KOPT-K1 (cell line): ENCODE measurements around the gene GRIK2.
"Not testable (repeated sequence)": the region's sequence is repeated elsewhere in the genome, so short reads cannot be mapped to it uniquely, and the experiment has no call there.

Experiments used
- H3K27ac ChIP-seq: fragments of 200-600 bp; sonication (generic); 2 replicates; pipeline ENCODE4 v1.5.1; 2016; ENCODE audit warnings: antibody characterized with exemption, mild to moderate bottlenecking, low read depth, low read length; ENCODE audit not compliant: poor library complexity, severe bottlenecking
- H3K36me3 ChIP-seq: fragments of 200-600 bp; sonication (generic); 2 replicates; pipeline ENCODE4 v1.5.1; 2017; ENCODE audit warnings: antibody characterized with exemption, mild to moderate bottlenecking, low read length, moderate library complexity; ENCODE audit not compliant: insufficient read depth
- H3K9me3 ChIP-seq: fragments of 200-600 bp; sonication (generic); 2 replicates; pipeline ENCODE4 v1.5.1; 2017; ENCODE audit warnings: antibody characterized with exemption, low read length, mild to moderate bottlenecking; ENCODE audit not compliant: insufficient read depth, poor library complexity, severe bottlenecking

The GRIK2 gene

DNA sequence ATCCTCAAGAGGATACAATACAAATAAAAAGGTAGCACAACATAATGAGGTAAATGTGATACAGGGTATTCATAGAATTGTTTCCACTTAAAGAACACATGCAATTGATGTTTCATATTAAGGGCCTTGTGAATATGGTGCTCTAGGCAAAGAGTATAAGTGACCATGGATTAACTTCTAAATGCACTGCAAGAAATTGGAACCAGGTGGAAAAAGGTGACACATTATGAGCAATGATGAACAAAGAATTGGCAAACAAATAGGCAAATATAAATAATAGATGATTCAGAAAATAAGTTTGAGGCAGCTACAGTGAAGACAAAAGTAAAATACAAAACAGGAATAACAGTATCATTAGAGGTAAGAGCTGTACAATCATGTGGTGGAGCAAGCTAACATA, 192.0 kb downstream of the GRIK2 start:
- no peaks in the 10 kb centered on the region for H3K9me3 ChIP-seq
- no peak overlapping the region for H3K27ac ChIP-seq
- H3K36me3 ChIP-seq, result no peaks in the 10 kb centered on the region

DNA sequence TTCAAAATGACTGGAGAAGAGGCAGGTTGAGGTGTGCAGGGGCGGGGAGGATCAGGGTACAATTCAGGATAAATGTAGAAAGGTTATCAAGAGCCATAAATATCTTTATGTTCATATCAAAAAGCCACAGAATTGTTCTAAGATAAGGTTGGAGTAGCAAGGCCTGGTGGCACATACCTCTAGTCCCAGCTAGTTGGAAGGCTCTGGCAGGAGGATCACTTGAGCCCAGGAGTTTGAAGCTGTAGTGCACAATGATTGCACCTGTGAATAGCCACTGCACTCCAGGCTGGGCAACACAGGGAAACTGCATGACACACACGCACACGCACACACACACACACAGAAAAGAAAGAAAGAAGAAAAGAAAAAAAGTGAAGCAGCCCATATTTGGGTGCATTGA, 194.8 kb downstream of the GRIK2 start:
- H3K36me3 ChIP-seq, result no peaks in the 10 kb centered on the region
- no peak overlapping the region for H3K27ac ChIP-seq
- no peaks in the 10 kb centered on the region for H3K9me3 ChIP-seq

DNA sequence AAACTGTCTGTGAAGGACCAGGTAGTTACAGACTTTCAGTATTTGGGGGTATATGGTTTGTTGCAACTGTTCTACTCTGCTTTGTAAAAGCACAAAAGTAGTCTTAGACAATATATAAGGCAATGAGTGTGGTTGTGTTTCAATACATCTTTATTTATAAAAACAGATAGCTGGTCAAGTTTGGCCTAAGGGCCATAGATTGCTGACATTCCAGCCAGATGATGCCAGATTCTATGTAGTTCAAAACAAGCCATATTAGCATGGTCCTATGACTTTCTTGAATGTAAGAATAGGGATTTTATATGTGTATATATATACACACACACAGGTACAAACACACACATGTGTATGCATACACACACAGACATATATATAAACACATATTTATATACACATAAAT, 201.8 kb downstream of the GRIK2 start:
- H3K9me3 ChIP-seq, result no peaks in the 10 kb centered on the region
- no peaks in the 10 kb centered on the region for H3K36me3 ChIP-seq
- H3K27ac ChIP-seq, result no peak overlapping the region

DNA sequence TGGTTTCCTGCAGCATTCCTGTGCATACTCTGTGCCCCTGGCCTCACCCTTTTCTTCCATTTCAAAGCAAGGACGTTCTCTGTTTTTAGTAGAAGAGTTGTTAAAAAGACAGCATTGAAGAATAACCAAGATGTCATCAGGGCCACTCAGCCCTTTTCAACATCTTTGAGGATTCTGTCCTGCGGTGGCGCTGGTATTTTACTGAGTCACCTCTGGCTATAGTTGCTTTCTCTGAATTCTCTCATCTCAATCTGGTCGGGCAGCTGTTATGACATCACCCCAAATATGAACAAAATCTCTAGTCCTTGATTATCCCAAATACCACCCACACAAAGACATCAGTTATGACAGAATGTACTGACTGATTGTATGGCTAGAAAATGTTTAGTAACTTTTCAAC, 204.2 kb downstream of the GRIK2 start:
- Histone ChIP-seq H3K36me3 (no peaks in the 10 kb centered on the region), H3K27ac (no peak overlapping the region)

DNA sequence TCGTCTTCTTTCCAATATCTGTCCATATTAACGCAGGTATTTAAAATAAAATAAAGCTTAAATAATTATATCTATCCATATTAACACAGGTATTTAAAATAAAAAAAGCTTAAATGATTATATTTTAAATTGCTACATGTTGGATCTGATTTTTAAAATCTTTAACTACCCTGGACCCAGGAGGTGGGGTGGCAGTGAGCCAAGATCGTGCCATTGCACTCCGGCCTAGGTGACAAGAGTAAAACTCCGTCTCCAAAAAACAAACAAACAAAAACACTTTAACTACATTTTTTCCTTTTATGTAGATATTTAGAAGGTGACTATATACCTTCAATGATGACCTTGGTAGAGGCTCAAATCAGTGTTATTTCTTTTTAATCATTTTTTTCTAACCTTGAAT, 211.9 kb downstream of the GRIK2 start:
- Histone ChIP-seq H3K27ac (no peak overlapping the region), H3K36me3 (no peaks in the 10 kb centered on the region), H3K9me3 (no peaks in the 10 kb centered on the region)

More for the DNA sequence above, 204.2 kb downstream of the GRIK2 start:
- H3K9me3 ChIP-seq, result no peaks in the 10 kb centered on the region

DNA sequence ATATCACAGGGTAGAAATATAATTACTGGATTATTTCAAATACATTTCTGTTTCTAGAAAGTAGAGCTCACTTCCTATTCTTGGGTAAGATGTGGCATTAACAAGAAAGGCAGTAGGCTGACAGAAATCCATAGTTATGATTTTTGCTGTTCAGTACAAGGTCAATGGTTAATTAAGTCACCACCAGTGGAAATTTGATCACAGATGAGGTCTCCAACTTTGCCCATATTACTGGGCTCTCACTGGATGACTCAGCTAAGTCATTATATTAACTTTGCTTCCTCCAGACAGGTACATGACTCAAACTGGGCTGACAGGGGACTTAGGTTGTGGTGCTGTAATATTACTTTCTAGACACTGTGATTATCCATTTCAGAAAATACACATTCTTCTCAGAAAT, 212.4 kb downstream of the GRIK2 start:
- Histone ChIP-seq H3K9me3 (no peaks in the 10 kb centered on the region), H3K36me3 (no peaks in the 10 kb centered on the region), H3K27ac (no peak overlapping the region)

DNA sequence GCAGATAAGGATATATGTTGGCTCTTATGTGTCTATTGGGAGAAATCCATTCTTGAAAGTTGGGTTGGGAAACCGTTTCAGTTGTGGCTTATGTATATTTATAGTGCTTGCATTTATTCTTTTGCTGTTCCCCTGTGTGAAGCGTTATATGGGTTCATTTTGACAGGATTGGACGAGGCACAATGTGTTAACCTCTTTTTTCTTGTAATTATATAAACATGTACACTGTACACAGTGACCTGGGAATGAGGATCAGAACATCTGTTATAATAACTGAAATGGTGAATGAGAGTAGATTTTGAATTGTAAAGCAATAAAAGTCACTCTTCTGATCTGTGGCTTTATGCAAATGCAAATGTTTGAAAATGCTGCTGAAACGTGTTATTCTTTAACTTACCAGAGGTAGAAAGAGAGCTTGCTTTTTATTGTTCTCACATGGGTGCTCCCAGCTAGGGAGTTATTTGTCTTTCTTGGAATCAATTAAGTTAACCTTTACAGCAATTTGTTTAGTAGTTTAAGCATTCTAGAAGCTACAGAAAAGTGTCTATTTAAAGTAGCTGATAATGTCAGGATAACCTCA, 213.7 kb downstream of the GRIK2 start:
- H3K9me3 ChIP-seq, result no peaks in the 10 kb centered on the region
- H3K27ac ChIP-seq, result no peak overlapping the region
- H3K36me3 ChIP-seq, result no peaks in the 10 kb centered on the region

DNA sequence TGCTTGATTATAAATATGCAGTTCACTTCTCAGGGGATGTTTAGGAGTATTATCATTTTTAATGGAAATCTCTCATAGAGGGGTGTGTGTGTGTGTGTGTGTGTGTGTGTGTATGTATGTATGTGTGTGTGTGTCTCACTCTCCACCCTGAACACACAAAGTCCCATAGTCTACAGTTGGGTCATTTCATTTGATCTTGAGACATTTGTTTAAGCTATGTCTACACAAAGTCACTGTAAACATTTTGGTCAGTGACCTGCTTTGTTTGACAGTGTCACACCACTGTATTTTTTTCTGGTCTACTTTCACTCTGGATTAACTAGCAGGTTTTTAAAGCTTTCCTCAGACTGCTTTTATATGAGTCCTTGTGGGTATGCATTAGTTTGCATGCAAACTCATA, 215.2 kb downstream of the GRIK2 start:
- Histone ChIP-seq H3K36me3 (no peaks in the 10 kb centered on the region), H3K27ac (no peak overlapping the region), H3K9me3 (no peaks in the 10 kb centered on the region)

DNA sequence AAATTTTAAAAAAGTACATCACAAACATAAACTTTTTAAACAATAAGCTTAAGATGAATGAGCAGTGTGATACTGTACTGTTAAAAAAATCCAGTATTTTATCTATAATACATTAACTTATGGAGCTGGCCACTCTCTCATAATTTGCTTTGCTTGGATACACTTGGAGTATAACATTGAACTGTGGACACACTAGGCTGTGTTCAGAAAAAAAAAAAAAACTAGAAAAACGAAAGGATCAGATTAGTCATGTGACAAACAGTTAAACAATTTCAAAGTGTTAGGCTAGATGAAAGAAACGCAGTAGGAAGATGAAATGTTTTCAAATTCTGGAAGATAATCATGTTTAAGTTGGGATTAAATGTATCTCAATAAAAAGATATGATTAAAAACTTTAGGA, 220.0 kb downstream of the GRIK2 start:
- no peaks in the 10 kb centered on the region for H3K36me3 ChIP-seq

DNA sequence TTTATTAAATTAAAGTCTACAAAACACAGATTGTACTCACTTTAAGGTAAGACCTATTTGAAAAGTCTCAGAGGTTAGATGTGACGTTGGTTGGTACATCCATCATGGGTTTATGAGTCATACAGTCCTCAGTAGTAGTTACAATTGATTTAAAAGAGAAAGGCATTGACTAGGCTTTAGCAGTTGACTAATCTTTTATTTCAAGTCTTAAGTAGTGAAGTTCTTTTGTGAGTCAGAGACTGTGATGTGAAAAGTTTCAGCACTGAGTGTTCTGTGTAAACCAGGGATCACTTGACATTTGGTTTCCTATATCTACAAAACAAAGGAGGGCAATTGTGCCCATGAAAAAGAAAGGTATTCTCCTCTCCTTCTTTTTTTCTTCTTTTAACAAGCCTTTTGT, 221.3 kb downstream of the GRIK2 start:
- Histone ChIP-seq H3K9me3 (no peaks in the 10 kb centered on the region), H3K27ac (no peak overlapping the region), H3K36me3 (no peaks in the 10 kb centered on the region)

More for the DNA sequence above, 220.0 kb downstream of the GRIK2 start:
- H3K9me3 ChIP-seq, result no peaks in the 10 kb centered on the region
- H3K27ac ChIP-seq, result no peak overlapping the region

DNA sequence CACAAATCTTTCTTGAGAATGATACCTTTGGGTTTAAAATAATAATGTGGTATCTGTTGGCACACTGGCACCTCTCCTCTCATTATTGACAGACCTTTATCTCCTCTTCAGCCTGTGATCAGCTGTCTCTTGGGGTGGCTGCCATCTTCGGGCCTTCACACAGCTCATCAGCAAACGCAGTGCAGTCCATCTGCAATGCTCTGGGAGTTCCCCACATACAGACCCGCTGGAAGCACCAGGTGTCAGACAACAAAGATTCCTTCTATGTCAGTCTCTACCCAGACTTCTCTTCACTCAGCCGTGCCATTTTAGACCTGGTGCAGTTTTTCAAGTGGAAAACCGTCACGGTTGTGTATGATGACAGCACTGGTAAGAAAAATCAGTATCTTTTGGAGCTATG, 232.8 kb downstream of the GRIK2 start:
- H3K27ac ChIP-seq, result no peak overlapping the region
- H3K9me3 ChIP-seq, result no peaks in the 10 kb centered on the region
- no peaks in the 10 kb centered on the region for H3K36me3 ChIP-seq

DNA sequence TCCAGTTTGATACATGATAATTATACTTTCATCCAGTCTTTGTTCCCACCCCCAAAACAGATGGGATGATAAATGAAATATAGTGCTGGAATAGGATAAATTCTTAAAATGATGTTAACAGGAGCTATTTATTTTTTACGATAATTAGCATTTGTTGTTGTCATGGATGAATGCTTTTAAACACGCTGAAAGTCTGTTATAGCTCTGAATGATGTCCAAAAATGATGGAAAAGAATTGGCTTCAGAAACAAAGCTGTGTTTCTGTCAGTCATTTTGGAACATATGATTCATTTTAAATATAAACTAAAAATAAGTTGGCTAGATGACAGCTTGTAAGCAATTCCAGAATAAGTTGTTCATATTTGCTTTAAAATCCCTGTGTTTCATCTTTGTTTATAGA, 237.4 kb downstream of the GRIK2 start:
- no peaks in the 10 kb centered on the region for H3K9me3 ChIP-seq
- no peaks in the 10 kb centered on the region for H3K36me3 ChIP-seq
- H3K27ac ChIP-seq, result no peak overlapping the region

DNA sequence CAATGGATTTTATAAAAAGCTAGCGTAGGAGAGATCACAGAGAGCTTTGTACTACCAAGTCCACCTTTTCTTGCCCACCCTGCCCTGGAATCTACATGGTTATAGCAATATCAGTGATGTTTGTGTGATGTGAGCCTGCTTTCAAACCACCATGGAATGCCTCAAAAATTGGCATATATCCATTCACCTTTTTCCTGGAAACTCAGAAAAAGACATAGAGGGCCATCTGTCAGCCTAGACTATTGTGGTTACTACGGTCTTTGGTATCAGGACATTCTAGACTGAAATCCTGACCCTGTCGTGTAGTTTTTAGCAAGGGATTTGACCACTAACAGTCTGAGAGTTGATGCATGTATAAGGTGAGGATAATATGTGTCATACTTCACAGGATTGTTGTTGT, 239.6 kb downstream of the GRIK2 start:
- Histone ChIP-seq H3K9me3 (no peaks in the 10 kb centered on the region), H3K36me3 (no peaks in the 10 kb centered on the region), H3K27ac (no peak overlapping the region)

DNA sequence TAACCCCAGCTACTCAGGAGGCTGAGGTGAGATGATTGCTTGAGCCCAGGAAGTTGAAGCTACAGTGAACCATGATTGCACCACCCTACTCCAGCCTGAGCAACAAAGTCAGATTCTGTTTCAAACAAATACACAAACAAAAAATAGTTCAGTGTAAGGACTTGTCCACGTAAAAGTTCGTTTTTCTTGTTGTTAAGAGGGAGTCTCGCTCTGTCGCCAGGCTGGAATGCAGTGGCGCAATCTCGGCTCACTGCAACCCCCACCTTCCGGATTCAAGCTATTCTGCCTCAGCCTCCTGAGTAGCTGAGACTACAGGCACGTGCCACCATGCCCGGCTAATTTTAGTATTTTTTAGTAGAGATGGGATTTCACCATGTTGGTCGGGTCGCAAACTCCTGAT, 245.4 kb downstream of the GRIK2 start:
- not testable (repeated sequence) for H3K9me3 ChIP-seq, H3K36me3 ChIP-seq, H3K27ac ChIP-seq

DNA sequence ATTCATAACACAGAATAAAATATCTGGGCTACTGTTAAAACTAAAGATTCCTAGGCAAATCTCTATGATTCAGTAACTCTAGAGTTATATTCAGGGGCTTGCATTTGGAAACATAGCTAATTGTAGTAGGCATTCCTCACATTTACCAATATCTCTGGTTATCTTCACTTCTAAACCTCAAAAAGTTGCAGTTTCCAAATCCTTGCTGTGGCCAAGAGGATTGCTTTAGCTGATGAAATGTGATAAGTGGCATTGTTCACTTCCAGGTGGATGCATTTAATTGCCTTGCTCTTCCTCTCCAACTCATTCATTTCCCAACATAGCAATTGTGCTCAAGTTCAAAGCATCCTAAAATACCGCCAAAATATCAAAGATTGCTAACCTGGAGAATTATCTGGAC, 246.6 kb downstream of the GRIK2 start:
- Histone ChIP-seq H3K27ac (no peak overlapping the region), H3K9me3 (no peaks in the 10 kb centered on the region), H3K36me3 (no peaks in the 10 kb centered on the region)

DNA sequence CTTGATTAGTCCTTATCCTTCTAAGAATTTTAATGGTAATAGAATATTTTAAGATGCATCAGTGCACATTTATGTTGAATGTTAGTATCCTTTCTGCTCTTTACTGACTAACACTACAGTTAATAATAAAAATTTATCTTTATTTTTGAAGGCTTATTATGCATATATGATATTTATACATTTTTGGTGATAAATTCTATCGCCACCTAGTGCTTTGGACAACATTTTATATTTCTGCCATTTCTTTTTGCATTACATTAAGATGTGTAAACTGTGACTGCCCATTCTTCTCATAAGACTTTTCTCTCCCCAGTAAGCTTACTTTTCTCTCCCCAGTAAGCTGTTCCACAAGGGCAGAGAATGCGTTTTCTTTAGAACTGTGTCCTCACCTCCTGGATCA, 252.3 kb downstream of the GRIK2 start:
- no peaks in the 10 kb centered on the region for H3K36me3 ChIP-seq
- no peak overlapping the region for H3K27ac ChIP-seq
- H3K9me3 ChIP-seq, result no peaks in the 10 kb centered on the region
